ENCODE results near the gene RASSF4. TPM values are rescaled to one million over a fixed set of nuclear protein-coding genes. Genes with fewer than 3 reads are reported as not detected.

The RASSF4 gene
- total and polyA plus RNA-seq, 4 donors, result 19.5 to 55.4 (median 41.6) TPM

Other genes starting within 250 kb of the RASSF4 start
- under 1 TPM in 1 of 2 donors, not detected in 1; 0.11 TPM for gene TMEM72, start 48.5 kb upstream of the RASSF4 start, total RNA-seq
- under 1 TPM; 0.02 to 0.04 TPM for gene TMEM72, start 48.5 kb upstream of the RASSF4 start, polyA plus RNA-seq
- gene DEPP1, start 19.0 kb downstream of the RASSF4 start, total RNA-seq, result 100 to 1,000 TPM in 1 of 2 donors, 10 to 100 TPM in 1; 37.0 to 149 TPM
- 10 to 100 TPM; 48.3 to 91.9 TPM for gene DEPP1, start 19.0 kb downstream of the RASSF4 start, polyA plus RNA-seq
- gene ZNF22, start 41.1 kb downstream of the RASSF4 start, total RNA-seq, result 10 to 100 TPM; 17.7 to 40.7 TPM
- 10 to 100 TPM; 16.8 to 18.6 TPM for gene ZNF22, start 41.1 kb downstream of the RASSF4 start, polyA plus RNA-seq